Stomach (tissue), 9 donors: ENCODE results near the gene CD69. TPM values are rescaled to one million over a fixed set of nuclear protein-coding genes. Genes with fewer than 3 reads are reported as not detected.
A peak's percentile ranks its signal among the peaks of the same experiment; 100 is the strongest.

Experiments
- DNase-seq, 2 donors: peaks; one replicate each; pipeline versions ENCODE4 v3.0.0 to v3.0.0-alpha.2; 2013 to 2019
- H3K27ac ChIP-seq, 5 donors: fragments of 200-600 bp in 4 of 5; sonication (generic) in 4 of 5; one replicate each; pipeline ENCODE4 v1.5.1; 2013 to 2019; ENCODE audit warnings: mild to moderate bottlenecking in 1 of 5, moderate library complexity in 1 of 5
- H3K27me3 ChIP-seq, 3 donors: fragments of 200-600 bp; sonication (generic); one replicate each; pipeline ENCODE4 v1.5.1; 2017 to 2019; ENCODE audit warnings: mixed run types in 1 of 3
- H3K36me3 ChIP-seq, 4 donors: fragments of 200-600 bp; sonication (generic); 1 replicate in 3 of 4; 2 replicates in 1 of 4; pipeline ENCODE4 v1.5.1; 2016 to 2019
- H3K4me1 ChIP-seq, 4 donors: fragments of 200-600 bp; sonication (generic); one replicate each; pipeline ENCODE4 v1.5.1; 2016 to 2019
- H3K4me3 ChIP-seq, 4 donors: fragments of 200-600 bp; sonication (generic) in 3 of 4; one replicate each; pipeline ENCODE4 v1.5.1; 2016 to 2019; ENCODE audit warnings: mild to moderate bottlenecking in 1 of 4
- H3K9me3 ChIP-seq, 4 donors: fragments of 200-600 bp; sonication (generic); one replicate each; pipeline ENCODE4 v1.5.1; 2016 to 2019
- CTCF ChIP-seq, 7 experiments: fragments of 450-650 bp in 4 of 7; fragments of 200-600 bp in 3 of 7; sonication (generic) in 3 of 7; IDR thresholded peaks; one replicate each; pipeline ENCODE4 v1.5.1; 2016 to 2019; ENCODE audit warnings: antibody characterized with exemption in 7 of 7, control low read depth in 2 of 7, mild to moderate bottlenecking in 1 of 7
- EP300 ChIP-seq: sonication (generic); formaldehyde crosslinking; IDR thresholded peaks from one replicate; pipeline ENCODE4 v1.6.1; 2017; ENCODE audit warnings: antibody characterized with exemption
- POLR2A ChIP-seq, 4 donors: fragments of 450-650 bp; IDR thresholded peaks; one replicate each; pipeline ENCODE4 v1.6.1; 2016; ENCODE audit warnings: antibody characterized with exemption in 4 of 4, control low read depth in 2 of 4, mild to moderate bottlenecking in 1 of 4, moderate library complexity in 1 of 4
- POLR2AphosphoS5 ChIP-seq, 3 donors: sonication (generic); formaldehyde crosslinking; IDR thresholded peaks; one replicate each; pipeline ENCODE4 v1.6.1; 2016; ENCODE audit warnings: antibody characterized with exemption in 3 of 3
- WGBS, 5 donors: extraction: QIAGEN DNeasy Blood & Tissue Kit in 3 of 5; methylation state at CpG; one replicate each; pipeline versions ENCODE4 v1.1.5 to v1.1.7; 2013 to 2018; 5-methylcytosine and 5-hydroxymethylcytosine counted together
- intact Hi-C: fragments of 100-400 bp; cut with DNase I; formaldehyde crosslinking; loops from one replicate; pipeline ENCODE4 v1.15.1; 2023; ENCODE audit warnings: low total_unique reads
- polyA plus RNA-seq, 3 donors: library from polyadenylated mRNA; stranded (reverse); fragments of 200-250 nt; gene quantifications; one replicate each; pipeline ENCODE4 v1.2.3, GENCODE V29; 2013
- total RNA-seq, 5 donors: library from RNA; depleted of rRNA; stranded (reverse); fragments of >200 nt; gene quantifications; one replicate each; pipeline versions ENCODE4 v1.1.0 to v1.2.3, GENCODE V29; 2014 to 2016
- donor health status: healthy with polysubstance abuse.
- donor health status: Bipolar disorder and iron deficiency.
- donor health status: healthy.

Gene CD69
- total and polyA plus RNA-seq, 8 donors, result 2.1 to 15.4 (median 3.4) TPM; not detected in 1

DNA sequence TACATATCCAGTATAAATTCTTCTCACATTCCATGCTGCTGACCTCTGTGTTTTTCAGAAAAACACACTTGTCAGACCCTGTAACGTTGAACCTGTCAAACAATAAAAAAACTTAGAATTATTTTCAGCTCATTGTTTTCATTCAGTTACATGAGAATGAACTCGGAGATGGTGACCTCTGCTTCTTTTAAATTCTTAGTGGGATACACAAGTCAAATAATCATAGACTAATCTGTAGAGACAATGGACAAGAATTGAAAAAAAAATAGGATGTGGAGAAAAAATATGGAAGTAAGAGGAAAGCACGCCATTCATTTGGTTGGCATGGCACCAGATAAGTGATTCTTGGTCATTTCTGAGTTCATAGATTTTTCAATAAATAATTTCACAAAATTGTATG lies 7.2 kb downstream of the CD69 start:
- Histone ChIP-seq H3K9me3 (no peaks in the 10 kb centered on the region), H3K4me1 (peaks cover 0 to 14% (median 4%) of the 10 kb centered on the region in 4 donors), H3K27me3 (peaks cover 0 to 3% (median 0%) of the 10 kb centered on the region in 3 donors), H3K4me3 (no peak overlapping the region), H3K36me3 (no peaks in the 10 kb centered on the region), H3K27ac (no peak overlapping the region)
- intact Hi-C loops, result no loop called here
- WGBS, 5 donors, result 67 to 79% (median 71%) methylated on average over 3 of the region's 3 CpGs
- TF ChIP-seq POLR2AphosphoS5 (IDR thresholded peaks at IDR 0.05) (no peak), EP300 (no peak), POLR2A (IDR thresholded peaks at IDR 0.05) (no peak), CTCF (IDR thresholded peaks at IDR 0.05) (no peak)
- no peak for DNase-seq

DNA sequence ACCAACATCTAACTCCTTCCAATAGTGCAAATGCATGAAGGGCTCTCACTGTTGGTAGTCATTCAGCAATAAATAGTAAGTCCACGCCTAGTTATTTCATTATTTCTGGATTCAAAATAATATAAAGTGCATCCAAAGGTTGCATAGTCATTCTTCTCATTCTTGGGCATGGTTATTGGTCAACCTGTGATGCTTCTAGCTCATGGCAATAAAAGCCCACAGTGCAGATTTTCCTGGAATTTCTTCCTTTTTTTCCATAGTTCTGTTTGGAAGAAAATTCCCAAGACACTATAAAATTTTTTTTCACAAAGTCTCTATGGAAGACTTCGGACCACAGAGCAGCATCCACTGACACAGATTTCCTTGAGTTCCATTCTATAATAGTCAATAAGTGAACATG lies 7.6 kb downstream of the CD69 start:
- 61 to 71% (median 65%) methylated on average over 2 of the region's 2 CpGs for WGBS, 5 donors
- peaks cover 0 to 14% (median 4%) of the 10 kb centered on the region in 4 donors for H3K4me1 ChIP-seq
- no peaks in the 10 kb centered on the region for H3K9me3 ChIP-seq
- H3K36me3 ChIP-seq, result no peaks in the 10 kb centered on the region
- peaks cover 0 to 3% (median 0%) of the 10 kb centered on the region in 3 donors for H3K27me3 ChIP-seq
- no peak for TF ChIP-seq EP300
- TF ChIP-seq POLR2AphosphoS5 (IDR thresholded peaks at IDR 0.05), result no peak
- no peak for TF ChIP-seq POLR2A (IDR thresholded peaks at IDR 0.05)
- no peak for TF ChIP-seq CTCF (IDR thresholded peaks at IDR 0.05)
- DNase-seq, result no peak
- H3K27ac ChIP-seq, result no peak overlapping the region
- intact Hi-C loops, result no loop called here
- no peak overlapping the region for H3K4me3 ChIP-seq

- TF ChIP-seq EP300, result no peak
- no peak for TF ChIP-seq POLR2A (IDR thresholded peaks at IDR 0.05)
- no peak for TF ChIP-seq POLR2AphosphoS5 (IDR thresholded peaks at IDR 0.05)
- no peak for TF ChIP-seq CTCF (IDR thresholded peaks at IDR 0.05)
- no peak overlapping the region for H3K4me3 ChIP-seq
- 88 to 92% (median 90%) methylated on average over 2 of the region's 2 CpGs for WGBS, 5 donors
- peaks cover 0 to 3% (median 0%) of the 10 kb centered on the region in 3 donors for H3K27me3 ChIP-seq
- peaks cover 0 to 14% (median 4%) of the 10 kb centered on the region in 4 donors for H3K4me1 ChIP-seq
- H3K36me3 ChIP-seq, result no peaks in the 10 kb centered on the region
- no peaks in the 10 kb centered on the region for H3K9me3 ChIP-seq
- DNase-seq, result no peak
- no peak overlapping the region for H3K27ac ChIP-seq
- intact Hi-C loops, result no loop called here
These were observed 8.4 kb downstream of the CD69 start for GRCh38 chr12:9752145-9752933.

DNA sequence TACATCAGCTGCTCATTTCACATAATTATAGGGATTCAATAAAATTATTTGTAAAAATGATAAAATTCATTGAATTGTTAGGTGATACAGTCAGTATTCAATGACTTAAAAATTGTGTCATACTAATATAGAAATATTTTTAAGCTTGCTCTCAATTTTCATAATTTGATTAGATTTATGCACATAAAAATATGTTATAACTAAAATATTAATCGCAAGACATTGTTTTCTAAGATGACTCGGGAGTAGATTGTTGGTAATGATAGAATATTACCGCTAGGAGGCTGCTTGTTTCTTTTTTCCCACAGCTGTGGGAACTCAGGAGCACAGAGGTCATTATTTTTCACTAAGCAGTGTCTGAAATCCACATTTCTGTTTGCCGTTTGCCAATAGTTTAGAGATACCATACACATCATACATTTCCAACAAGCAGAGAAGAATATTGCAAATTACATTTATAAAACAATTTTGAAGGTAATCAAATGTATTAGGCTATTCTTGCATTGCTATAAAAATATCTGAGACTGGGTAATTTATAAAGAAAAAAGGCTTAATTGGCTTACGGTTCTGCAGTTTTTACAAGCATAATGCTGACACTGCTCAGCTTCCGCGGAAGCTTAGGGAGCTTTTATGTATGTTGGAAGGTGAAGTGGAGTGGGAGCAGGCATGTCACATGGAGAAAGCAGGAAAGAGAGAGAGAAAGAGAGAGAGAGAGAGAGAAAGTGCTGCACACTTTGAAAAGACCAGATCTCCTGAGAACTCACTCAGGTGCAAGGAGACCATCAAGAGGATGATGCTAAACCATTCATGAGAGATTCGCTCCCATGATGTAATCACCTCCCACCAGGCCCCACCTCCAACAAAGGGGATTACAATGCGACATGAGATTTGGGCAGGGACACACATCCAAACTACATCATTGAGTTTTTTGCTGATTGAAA lies 9.2 kb downstream of the CD69 start:
- Histone ChIP-seq H3K27me3 (no peaks in the 10 kb centered on the region), H3K4me3 (peak overlapping the region in 3 of 4 donors; percentile 9 to 25 (median 9)), H3K4me1 (peaks cover 0 to 14% (median 4%) of the 10 kb centered on the region in 4 donors), H3K36me3 (no peaks in the 10 kb centered on the region), H3K9me3 (no peaks in the 10 kb centered on the region), H3K27ac (no peak overlapping the region)
- TF ChIP-seq CTCF (IDR thresholded peaks at IDR 0.05) (peak in 2 of 7 experiments; percentile 12 to 23), POLR2AphosphoS5 (IDR thresholded peaks at IDR 0.05) (no peak), POLR2A (IDR thresholded peaks at IDR 0.05) (no peak)
- intact Hi-C loops, result no loop called here
- peak in 1 of 2 donors; percentile 50 for DNase-seq
- WGBS, 5 donors, result 40 to 53% (median 50%) methylated on average over 9 of the region's 9 CpGs
